ENCODE results near the gene SNRNP48. TPM values are rescaled to one million over a fixed set of nuclear protein-coding genes. Genes with fewer than 3 reads are reported as not detected.

Gene SNRNP48
- total and polyA plus RNA-seq, 2 donors (not counting 3 experiments of a cell fraction or from before 2014, with no cell fraction given), result 4.2 to 13.2 TPM

GRCh38 chr6:7652957-7653356 is 63.0 kb downstream of the SNRNP48 start:
- H3K27me3 ChIP-seq (ENCODE audit: control insufficient read depth in 2 of 2, insufficient read depth in 2 of 2, low read length in 2 of 2), result peaks cover 0 to 10% of the 10 kb centered on the region in 2 experiments
- intact Hi-C loops (cut with micrococcal nuclease), result no loop called here
- H3K36me3 ChIP-seq (ENCODE audit: control insufficient read depth in 2 of 2, extremely low read depth in 1 of 2, insufficient read depth in 2 of 2, low read length in 2 of 2), result no peaks in the 10 kb centered on the region
- H2AFZ ChIP-seq (ENCODE audit: low read depth, low read length), result no peak overlapping the region
- ChIA-PET CTCF (no interaction called here), POLR2A (no interaction called here)
- dilution Hi-C loops (cut with MboI; ENCODE audit: extremely low pct_ligation_motif_present, low sequenced_read_pairs), result no loop called here
- FAIRE-seq (no peak), DNase-seq (ENCODE audit: low read depth, low spot score) (no peak)
- H3K4me2 ChIP-seq (ENCODE audit: insufficient read depth, low read length), result no peak overlapping the region
- H3K27ac ChIP-seq (ENCODE audit: insufficient read depth, low read depth, low read length), result no peak overlapping the region
- no peaks in the 10 kb centered on the region for H3K79me2 ChIP-seq (ENCODE audit: control insufficient read depth, insufficient read depth, low read length)
- no peaks in the 10 kb centered on the region for H3K9me1 ChIP-seq (replicated peaks; ENCODE audit: control insufficient read depth, extremely low read depth, insufficient read depth, low read length)
- TF ChIP-seq MYC (IDR thresholded peaks at IDR 0.05; ENCODE audit: low read depth, low read length), result no peak
- no peak for TF ChIP-seq MAX (IDR thresholded peaks at IDR 0.05; ENCODE audit: insufficient read depth, insufficient read length)
- no peaks in the 10 kb centered on the region for H3K9me3 ChIP-seq (replicated peaks; ENCODE audit: control insufficient read depth, insufficient read depth, low read length)
- no peaks in the 10 kb centered on the region for H3K4me1 ChIP-seq (ENCODE audit: control insufficient read depth, extremely low read depth, insufficient read depth, low read length)
- H3K9ac ChIP-seq (replicated peaks; ENCODE audit: extremely low read depth, insufficient read depth, low read length), result no peak overlapping the region
- H3K4me3 ChIP-seq (replicated peaks in 1 of 3; ENCODE audit: insufficient read depth in 1 of 3, low read depth in 1 of 3, low read length in 3 of 3), result no peak overlapping the region
- BruUV-seq (replicated peaks), result no TSS peak
- no peaks in the 10 kb centered on the region for H4K20me1 ChIP-seq (replicated peaks; ENCODE audit: control insufficient read depth, extremely low read depth, insufficient read depth, low read length)

- BruUV-seq (replicated peaks), result no TSS peak
- Histone ChIP-seq H3K27ac (ENCODE audit: insufficient read depth, low read depth, low read length) (no peak overlapping the region), H3K27me3 (ENCODE audit: control insufficient read depth in 2 of 2, insufficient read depth in 2 of 2, low read length in 2 of 2) (peaks cover 0 to 11% of the 10 kb centered on the region in 2 experiments), H3K9ac (replicated peaks; ENCODE audit: extremely low read depth, insufficient read depth, low read length) (no peak overlapping the region), H3K4me1 (ENCODE audit: control insufficient read depth, extremely low read depth, insufficient read depth, low read length) (no peaks in the 10 kb centered on the region), H3K36me3 (ENCODE audit: control insufficient read depth in 2 of 2, extremely low read depth in 1 of 2, insufficient read depth in 2 of 2, low read length in 2 of 2) (no peaks in the 10 kb centered on the region), H2AFZ (ENCODE audit: low read depth, low read length) (no peak overlapping the region), H3K4me3 (replicated peaks in 1 of 3; ENCODE audit: insufficient read depth in 1 of 3, low read depth in 1 of 3, low read length in 3 of 3) (no peak overlapping the region), H4K20me1 (replicated peaks; ENCODE audit: control insufficient read depth, extremely low read depth, insufficient read depth, low read length) (no peaks in the 10 kb centered on the region), H3K9me1 (replicated peaks; ENCODE audit: control insufficient read depth, extremely low read depth, insufficient read depth, low read length) (no peaks in the 10 kb centered on the region), H3K79me2 (ENCODE audit: control insufficient read depth, insufficient read depth, low read length) (no peaks in the 10 kb centered on the region), H3K4me2 (ENCODE audit: insufficient read depth, low read length) (no peak overlapping the region), H3K9me3 (replicated peaks; ENCODE audit: control insufficient read depth, insufficient read depth, low read length) (no peaks in the 10 kb centered on the region)
- dilution Hi-C loops (cut with MboI; ENCODE audit: extremely low pct_ligation_motif_present, low sequenced_read_pairs) (no loop called here), intact Hi-C loops (cut with micrococcal nuclease) (no loop called here)
- no peak for DNase-seq (ENCODE audit: low read depth, low spot score)
- CTCF ChIA-PET, result interaction anchor here (1.3 to 1.6 kb wide), 3 partner anchors 9 to 14 kb away, joined by 3 to 5 read pairs (median 4); no protein-coding TSS in a partner anchor
- FAIRE-seq, result no peak
- no peak for TF ChIP-seq GATA2 (IDR thresholded peaks at IDR 0.05; ENCODE audit: insufficient read depth, insufficient read length, low read depth, low read length)
- no peak for TF ChIP-seq MAX (IDR thresholded peaks at IDR 0.05; ENCODE audit: insufficient read depth, insufficient read length)
- TF ChIP-seq POLR2A (IDR thresholded peaks at IDR 0.05; ENCODE audit: low read depth, low read length), result no peak
- POLR2A ChIA-PET, result no interaction called here
Measured at GRCh38 chr6:7656355-7656754, 66.4 kb downstream of the SNRNP48 start.

All from endothelial cell of umbilical vein (primary cell).